ENCODE measurements around the gene IL3RA. TPM values are rescaled to one million over a fixed set of nuclear protein-coding genes. Genes with fewer than 3 reads are reported as not detected.
"Not testable (repeated sequence)": the region's sequence is repeated elsewhere in the genome, so short reads cannot be mapped to it uniquely, and the experiment has no call there.

IL3RA gene
- total and polyA plus RNA-seq, 7 donors = 1.5 to 8.3 (median 4.6) TPM

- Histone ChIP-seq H3K4me1 (no peaks in the 10 kb centered on the region), H3K4me3 (no peak overlapping the region), H3K36me3 (ENCODE audit: insufficient read depth in 1 of 2, low read depth in 1 of 2) (peaks cover 0 to 21% of the 10 kb centered on the region in 2 donors), H3K9me3 (no peaks in the 10 kb centered on the region), H3K27ac (no peak overlapping the region), H3K27me3 (ENCODE audit: insufficient read depth in 3 of 3, low read length in 2 of 3) (no peaks in the 10 kb centered on the region)
- TF ChIP-seq CTCF (IDR thresholded peaks at IDR 0.05) = no peak
- 79 to 82% (median 82%) methylated on average over 2 of the region's 2 CpGs for WGBS, 3 donors
- DNase-seq (no peak), ATAC-seq (no peak)
- intact Hi-C loops (cut with DNase I) = no loop called here
Measured at GRCh38 chrX:1360171-1360570, 23.6 kb downstream of the IL3RA start.

- intact Hi-C loops (cut with DNase I) = no loop called here
- ATAC-seq = no peak
Measured at GRCh38 chrX:1361275-1361674, 24.7 kb downstream of the IL3RA start.

DNA sequence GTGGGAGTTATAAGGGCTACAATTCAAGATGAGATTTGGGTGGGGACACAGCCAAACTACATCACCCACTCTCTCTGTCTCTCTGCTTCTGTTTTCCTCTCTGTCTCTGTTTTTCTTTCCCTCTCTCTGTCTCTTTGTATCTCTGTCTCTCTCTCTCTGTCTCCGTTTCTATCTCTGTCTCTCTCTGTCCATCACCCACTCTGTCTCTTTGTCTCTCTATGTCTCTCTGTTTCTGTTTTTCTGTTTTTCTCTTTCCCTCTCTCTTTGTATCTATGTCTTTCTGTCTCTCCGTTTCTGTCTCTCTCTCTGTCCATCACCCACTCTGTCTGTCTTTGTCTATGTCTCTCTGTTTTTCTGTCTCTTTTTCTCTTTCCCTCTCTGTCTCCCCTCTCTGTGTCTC is 25.3 kb downstream of the IL3RA start:
- DNase-seq (no peak), ATAC-seq (no peak)
- H3K4me1 ChIP-seq = no peaks in the 10 kb centered on the region
- 89 to 90% (median 90%) methylated on average over 2 of the region's 2 CpGs for WGBS, 3 donors
- no peak for TF ChIP-seq CTCF (IDR thresholded peaks at IDR 0.05)
- no peak overlapping the region for H3K27ac ChIP-seq
- H3K9me3 ChIP-seq = no peaks in the 10 kb centered on the region
- H3K36me3 ChIP-seq (ENCODE audit: insufficient read depth in 1 of 2, low read depth in 1 of 2) = peaks cover 0 to 20% of the 10 kb centered on the region in 2 donors
- no peaks in the 10 kb centered on the region for H3K27me3 ChIP-seq (ENCODE audit: insufficient read depth in 3 of 3, low read length in 2 of 3)
- intact Hi-C loops (cut with DNase I) = no loop called here
- no peak overlapping the region for H3K4me3 ChIP-seq

More at GRCh38 chrX:1361275-1361674, 24.7 kb downstream of the IL3RA start:
- Histone ChIP-seq H3K27ac (no peak overlapping the region), H3K9me3 (no peaks in the 10 kb centered on the region), H3K4me3 (no peak overlapping the region), H3K4me1 (no peaks in the 10 kb centered on the region), H3K36me3 (ENCODE audit: insufficient read depth in 1 of 2, low read depth in 1 of 2) (peaks cover 0 to 21% of the 10 kb centered on the region in 2 donors), H3K27me3 (ENCODE audit: insufficient read depth in 3 of 3, low read length in 2 of 3) (no peaks in the 10 kb centered on the region)
- TF ChIP-seq CTCF (IDR thresholded peaks at IDR 0.05) = no peak
- peak in 1 of 2 donors; percentile 23 for DNase-seq
- WGBS, 3 donors = 79 to 88% (median 79%) methylated on average over 12 of the region's 12 CpGs

DNA sequence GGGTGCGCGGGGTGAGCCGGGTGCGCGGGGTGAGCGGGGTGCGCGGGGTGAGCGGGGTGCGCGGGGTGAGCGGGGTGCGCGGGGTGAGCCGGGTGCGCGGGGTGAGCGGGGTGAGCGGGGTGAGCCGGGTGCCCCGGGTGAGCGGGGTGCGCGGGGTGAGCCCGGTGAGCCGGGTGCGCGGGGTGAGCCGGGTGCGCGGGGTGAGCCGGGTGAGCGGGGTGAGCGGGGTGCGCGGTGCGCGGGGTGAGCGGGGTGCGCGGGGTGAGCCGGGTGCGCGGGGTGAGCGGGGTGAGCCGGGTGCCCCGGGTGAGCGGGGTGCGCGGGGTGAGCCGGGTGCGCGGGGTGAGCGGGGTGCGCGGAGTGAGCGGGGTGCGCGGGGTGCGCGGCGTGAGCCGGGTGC is 29.8 kb downstream of the IL3RA start:
- 86 to 94% (median 91%) methylated on average over 10 to 53 of the region's 63 CpGs for WGBS, 3 donors
- peaks cover 3 to 14% of the 10 kb centered on the region in 2 donors for H3K36me3 ChIP-seq (ENCODE audit: insufficient read depth in 1 of 2, low read depth in 1 of 2)
- H3K9me3 ChIP-seq; ATAC-seq; H3K4me3 ChIP-seq; DNase-seq; H3K27me3 ChIP-seq (ENCODE audit: insufficient read depth in 3 of 3, low read length in 2 of 3); H3K27ac ChIP-seq; intact Hi-C loops (cut with DNase I); H3K4me1 ChIP-seq: not testable (repeated sequence)

GRCh38 chrX:1368385-1368698 is 31.8 kb downstream of the IL3RA start:
- DNase-seq (no peak), ATAC-seq (no peak)
- H3K4me3 ChIP-seq = no peak overlapping the region
- 81 to 86% (median 81%) methylated on average over 4 of the region's 4 CpGs for WGBS, 3 donors
- H3K4me1 ChIP-seq = no peaks in the 10 kb centered on the region
- H3K27ac ChIP-seq = no peak overlapping the region
- peaks cover 3 to 9% of the 10 kb centered on the region in 2 donors for H3K36me3 ChIP-seq (ENCODE audit: insufficient read depth in 1 of 2, low read depth in 1 of 2)
- no peaks in the 10 kb centered on the region for H3K27me3 ChIP-seq (ENCODE audit: insufficient read depth in 3 of 3, low read length in 2 of 3)
- no peaks in the 10 kb centered on the region for H3K9me3 ChIP-seq
- intact Hi-C loops (cut with DNase I) = no loop called here
- TF ChIP-seq CTCF (IDR thresholded peaks at IDR 0.05) = no peak

Measured in psoas muscle (tissue), 8 donors.